Measurements from ENCODE around the gene AGAP1.

The AGAP1 gene

GRCh38 chr2:235511187-235511661 lies 17.4 kb downstream of the AGAP1 start:
- DNase-seq: no peak

GRCh38 chr2:235511751-235512698 lies 18.2 kb downstream of the AGAP1 start:
- DNase-seq: no peak

- no peak for DNase-seq
These were observed 18.8 kb downstream of the AGAP1 start for GRCh38 chr2:235512699-235513053.

- DNase-seq: no peak
These were observed 20.3 kb downstream of the AGAP1 start for GRCh38 chr2:235513984-235514626.

GRCh38 chr2:235514627-235515363 lies 21.0 kb downstream of the AGAP1 start:
- no peak for DNase-seq

GRCh38 chr2:235515364-235515742 lies 21.5 kb downstream of the AGAP1 start:
- DNase-seq: no peak

- no peak for DNase-seq
These were observed 22.0 kb downstream of the AGAP1 start for GRCh38 chr2:235515821-235516220.

GRCh38 chr2:235516257-235516656 lies 22.4 kb downstream of the AGAP1 start:
- DNase-seq: no peak

GRCh38 chr2:235518322-235519090 lies 24.7 kb downstream of the AGAP1 start:
- DNase-seq: no peak

- no peak for DNase-seq
These were observed 26.9 kb downstream of the AGAP1 start for GRCh38 chr2:235520787-235521186.

GRCh38 chr2:235521844-235522243 lies 28.0 kb downstream of the AGAP1 start:
- no peak for DNase-seq

- no peak for DNase-seq
These were observed 29.2 kb downstream of the AGAP1 start for GRCh38 chr2:235523021-235523420.

GRCh38 chr2:235523486-235524150 lies 29.8 kb downstream of the AGAP1 start:
- DNase-seq: no peak

GRCh38 chr2:235526166-235526565 lies 32.3 kb downstream of the AGAP1 start:
- no peak for DNase-seq

- DNase-seq: no peak
These were observed 34.1 kb downstream of the AGAP1 start for GRCh38 chr2:235527806-235528469.

GRCh38 chr2:235529621-235530020 lies 35.8 kb downstream of the AGAP1 start:
- no peak for DNase-seq

GRCh38 chr2:235530735-235531134 lies 36.9 kb downstream of the AGAP1 start:
- no peak for DNase-seq

GRCh38 chr2:235532307-235532706 lies 38.5 kb downstream of the AGAP1 start:
- no peak for DNase-seq

- no peak for DNase-seq
These were observed 39.4 kb downstream of the AGAP1 start for GRCh38 chr2:235533198-235533597.

- no peak for DNase-seq
These were observed 40.0 kb downstream of the AGAP1 start for GRCh38 chr2:235533616-235534385.

All from CD4-positive, alpha-beta T cell treated with Interleukin-10 for 1 hour (primary cell).